IMR-90 (cell line): ENCODE data around the gene PCSK2.

Experiments
- BHLHE40 ChIP-seq: fragments of 150-350 bp; IDR thresholded peaks from 2 replicates; pipeline ENCODE4 v1.6.1; 2016; ENCODE audit warnings: mild to moderate bottlenecking, low read depth, low read length
- CEBPB ChIP-seq: IDR thresholded peaks from 2 replicates; pipeline ENCODE4 v1.6.1; 2012; ENCODE audit warnings: low read depth, low read length, improper control_type of control experiment
- FOS ChIP-seq: fragments of 150-350 bp; IDR thresholded peaks from 2 replicates; pipeline ENCODE4 v1.6.1; 2016; ENCODE audit warnings: low read depth, low read length
- MAFK ChIP-seq: IDR thresholded peaks from 2 replicates; pipeline ENCODE4 v1.6.1; 2012; ENCODE audit warnings: low read depth, low read length, improper control_type of control experiment
- MAZ ChIP-seq: IDR thresholded peaks from 2 replicates; pipeline ENCODE4 v1.6.1; 2012; ENCODE audit warnings: low read depth, mild to moderate bottlenecking, low read length, improper control_type of control experiment, moderate library complexity, borderline replicate concordance
- MXI1 ChIP-seq: IDR thresholded peaks from 2 replicates; pipeline ENCODE4 v1.6.1; 2012; ENCODE audit warnings: low read depth, mild to moderate bottlenecking, low read length, moderate library complexity, borderline replicate concordance
- POLR2A ChIP-seq: IDR thresholded peaks from 2 replicates; pipeline ENCODE4 v1.6.1; 2012; ENCODE audit warnings: mild to moderate bottlenecking, low read depth, low read length
- RAD21 ChIP-seq: IDR thresholded peaks from 2 replicates; pipeline ENCODE4 v1.6.1; 2012; ENCODE audit warnings: low read length, improper control_type of control experiment
- RFX5 ChIP-seq: IDR thresholded peaks from 2 replicates; pipeline ENCODE4 v1.8.0; 2012; ENCODE audit warnings: low read depth, mild to moderate bottlenecking, low read length, moderate library complexity
- TF ChIP-seq, protein P1 (sequence below): conservative IDR thresholded peaks from 2 replicates; pipeline ENCODE4 v1.5.1; 2012; ENCODE audit warnings: mild to moderate bottlenecking, low read depth, low read length, improper control_type of control experiment
- TF ChIP-seq, protein P2 (sequence below): fragments of 150-350 bp; IDR thresholded peaks from 2 replicates; pipeline ENCODE4 v1.6.1; 2017; ENCODE audit warnings: mild to moderate bottlenecking, antibody characterized with exemption, low read length, low read depth

DNA sequence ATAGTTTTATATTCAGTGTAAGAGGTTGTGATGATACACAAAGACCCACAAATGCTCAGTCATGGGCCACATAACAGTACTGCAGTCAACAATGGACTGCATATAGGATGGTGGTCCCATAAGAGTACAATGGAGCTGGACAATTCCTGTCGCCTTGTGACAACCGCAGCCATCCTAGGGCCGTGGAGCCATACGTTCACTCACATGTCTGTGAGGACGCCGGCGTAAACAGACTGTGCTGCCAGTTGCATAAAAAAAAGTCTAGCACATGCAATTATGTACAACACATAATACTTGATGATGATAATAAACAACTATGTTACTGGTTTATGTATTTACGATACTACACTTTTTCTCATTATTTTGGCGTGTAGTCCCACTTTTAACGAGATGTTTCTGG lies 273.4 kb downstream of the PCSK2 start:
- TF ChIP-seq, protein P1, sequence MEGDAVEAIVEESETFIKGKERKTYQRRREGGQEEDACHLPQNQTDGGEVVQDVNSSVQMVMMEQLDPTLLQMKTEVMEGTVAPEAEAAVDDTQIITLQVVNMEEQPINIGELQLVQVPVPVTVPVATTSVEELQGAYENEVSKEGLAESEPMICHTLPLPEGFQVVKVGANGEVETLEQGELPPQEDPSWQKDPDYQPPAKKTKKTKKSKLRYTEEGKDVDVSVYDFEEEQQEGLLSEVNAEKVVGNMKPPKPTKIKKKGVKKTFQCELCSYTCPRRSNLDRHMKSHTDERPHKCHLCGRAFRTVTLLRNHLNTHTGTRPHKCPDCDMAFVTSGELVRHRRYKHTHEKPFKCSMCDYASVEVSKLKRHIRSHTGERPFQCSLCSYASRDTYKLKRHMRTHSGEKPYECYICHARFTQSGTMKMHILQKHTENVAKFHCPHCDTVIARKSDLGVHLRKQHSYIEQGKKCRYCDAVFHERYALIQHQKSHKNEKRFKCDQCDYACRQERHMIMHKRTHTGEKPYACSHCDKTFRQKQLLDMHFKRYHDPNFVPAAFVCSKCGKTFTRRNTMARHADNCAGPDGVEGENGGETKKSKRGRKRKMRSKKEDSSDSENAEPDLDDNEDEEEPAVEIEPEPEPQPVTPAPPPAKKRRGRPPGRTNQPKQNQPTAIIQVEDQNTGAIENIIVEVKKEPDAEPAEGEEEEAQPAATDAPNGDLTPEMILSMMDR: no peak
- TF ChIP-seq RFX5: no peak
- no peak for TF ChIP-seq MXI1
- TF ChIP-seq, protein P2, sequence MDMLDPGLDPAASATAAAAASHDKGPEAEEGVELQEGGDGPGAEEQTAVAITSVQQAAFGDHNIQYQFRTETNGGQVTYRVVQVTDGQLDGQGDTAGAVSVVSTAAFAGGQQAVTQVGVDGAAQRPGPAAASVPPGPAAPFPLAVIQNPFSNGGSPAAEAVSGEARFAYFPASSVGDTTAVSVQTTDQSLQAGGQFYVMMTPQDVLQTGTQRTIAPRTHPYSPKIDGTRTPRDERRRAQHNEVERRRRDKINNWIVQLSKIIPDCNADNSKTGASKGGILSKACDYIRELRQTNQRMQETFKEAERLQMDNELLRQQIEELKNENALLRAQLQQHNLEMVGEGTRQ: no peak
- TF ChIP-seq BHLHE40: no peak
- no peak for TF ChIP-seq POLR2A
- no peak for TF ChIP-seq FOS
- TF ChIP-seq RAD21: no peak
- no peak for TF ChIP-seq CEBPB
- TF ChIP-seq MAZ: no peak
- no peak for TF ChIP-seq MAFK
